ENCODE results near the gene MYH6.
"Not testable (repeated sequence)": the region's sequence is repeated elsewhere in the genome, so short reads cannot be mapped to it uniquely, and the experiment has no call there.

Gene MYH6

GRCh38 chr14:23407516-23408306 is at the start of gene MYH6:
TSS of gene MYH6 (minus strand) at chr14:23408273. CDS start at chr14:23407223, 1,050 bp downstream.
- DNase-seq (ENCODE audit: low read depth) = no peak

- DNase-seq (ENCODE audit: low read depth) = not testable (repeated sequence)
Measured at GRCh38 chr14:23456883-23457586, 49.0 kb upstream of the MYH6 start.

- no peak for DNase-seq (ENCODE audit: low read depth)
Measured at GRCh38 chr14:23454445-23454856, 46.4 kb upstream of the MYH6 start.

- DNase-seq (ENCODE audit: low read depth) = no peak
Measured at GRCh38 chr14:23452237-23452636, 44.2 kb upstream of the MYH6 start.

- DNase-seq (ENCODE audit: low read depth) = no peak
Measured at GRCh38 chr14:23450379-23450778, 42.3 kb upstream of the MYH6 start.

- DNase-seq (ENCODE audit: low read depth) = no peak
Measured at GRCh38 chr14:23449314-23449713, 41.2 kb upstream of the MYH6 start.

GRCh38 chr14:23447361-23448350 is 39.6 kb upstream of the MYH6 start:
- no peak for DNase-seq (ENCODE audit: low read depth)

- no peak for DNase-seq (ENCODE audit: low read depth)
Measured at GRCh38 chr14:23446291-23446851, 38.3 kb upstream of the MYH6 start.

GRCh38 chr14:23445773-23446172 is 37.7 kb upstream of the MYH6 start:
- DNase-seq (ENCODE audit: low read depth) = no peak

- DNase-seq (ENCODE audit: low read depth) = no peak
Measured at GRCh38 chr14:23444314-23444713, 36.2 kb upstream of the MYH6 start.

- DNase-seq (ENCODE audit: low read depth) = no peak
Measured at GRCh38 chr14:23443881-23444280, 35.8 kb upstream of the MYH6 start.

GRCh38 chr14:23443411-23443812 is 35.3 kb upstream of the MYH6 start:
- no peak for DNase-seq (ENCODE audit: low read depth)

GRCh38 chr14:23442721-23443356 is 34.8 kb upstream of the MYH6 start:
- DNase-seq (ENCODE audit: low read depth) = no peak

- no peak for DNase-seq (ENCODE audit: low read depth)
Measured at GRCh38 chr14:23441076-23441475, 33.0 kb upstream of the MYH6 start.

- no peak for DNase-seq (ENCODE audit: low read depth)
Measured at GRCh38 chr14:23439107-23439835, 31.2 kb upstream of the MYH6 start.

GRCh38 chr14:23438101-23438971 is 30.3 kb upstream of the MYH6 start:
- no peak for DNase-seq (ENCODE audit: low read depth)

GRCh38 chr14:23437133-23438100 is 29.3 kb upstream of the MYH6 start:
- no peak for DNase-seq (ENCODE audit: low read depth)

GRCh38 chr14:23436327-23437132 is 28.5 kb upstream of the MYH6 start:
- DNase-seq (ENCODE audit: low read depth) = no peak
